ENCODE measurements around the gene LNX1. TPM values are rescaled to one million over a fixed set of nuclear protein-coding genes. Genes with fewer than 3 reads are reported as not detected.

Gene LNX1
- total RNA-seq, 1 donor from 2014 or later: 4.4 TPM

- Mint-ChIP-seq H3K27ac (ENCODE audit: unreplicated experiment) (no peak overlapping the region), H3K4me3 (ENCODE audit: unreplicated experiment) (no peak overlapping the region), H3K9me3 (ENCODE audit: unreplicated experiment) (no peaks in the 10 kb centered on the region), H3K4me1 (ENCODE audit: low read depth, unreplicated experiment) (peaks cover 4% of the 10 kb centered on the region), H3K27me3 (ENCODE audit: low read depth, unreplicated experiment) (no peaks in the 10 kb centered on the region), H3K36me3 (ENCODE audit: low read depth, unreplicated experiment) (no peaks in the 10 kb centered on the region)
- H3K4me1 ChIP-seq (ENCODE audit: insufficient read depth, low read length): no peaks in the 10 kb centered on the region
- no peaks in the 10 kb centered on the region for H3K36me3 ChIP-seq (ENCODE audit: insufficient read depth, low read length)
- peaks cover 7% of the 10 kb centered on the region for H3K27me3 ChIP-seq (ENCODE audit: insufficient read depth, low read length)
- H2AFZ ChIP-seq (ENCODE audit: low read depth, low read length): no peak overlapping the region
- no peaks in the 10 kb centered on the region for H3K79me2 ChIP-seq (ENCODE audit: insufficient read depth, low read length)
- H3K4me3 ChIP-seq (ENCODE audit: insufficient read depth, low read depth, low read length): no peak overlapping the region
- H3K9me3 ChIP-seq (ENCODE audit: insufficient read depth, low read depth, low read length): no peaks in the 10 kb centered on the region
- no peak for FAIRE-seq
- no peaks in the 10 kb centered on the region for H4K20me1 ChIP-seq (ENCODE audit: insufficient read depth, low read length)
- no peak overlapping the region for H3K27ac ChIP-seq (ENCODE audit: low read depth, low read length)
- TF ChIP-seq EZH2 (IDR thresholded peaks at IDR 0.05; ENCODE audit: insufficient read depth, low read length) (no peak), CTCF (IDR thresholded peaks at IDR 0.05; ENCODE audit: insufficient read depth, low read depth, low read length) (no peak)
- no peak overlapping the region for H3K4me2 ChIP-seq (ENCODE audit: low read length)
- no peak for DNase-seq (ENCODE audit: low read depth)
- no peak overlapping the region for H3K9ac ChIP-seq (ENCODE audit: low read length)
Measured at GRCh38 chr4:53520116-53520515, 71.2 kb downstream of the LNX1 start.

- no peak overlapping the region for H3K27ac ChIP-seq (ENCODE audit: low read depth, low read length)
- H3K27me3 ChIP-seq (ENCODE audit: insufficient read depth, low read length): peaks cover 7% of the 10 kb centered on the region
- no peak overlapping the region for H3K9ac ChIP-seq (ENCODE audit: low read length)
- FAIRE-seq (no peak), DNase-seq (ENCODE audit: low read depth) (no peak)
- no peak overlapping the region for H3K4me3 ChIP-seq (ENCODE audit: insufficient read depth, low read depth, low read length)
- H3K27ac Mint-ChIP-seq (ENCODE audit: unreplicated experiment): no peak overlapping the region
- no peak overlapping the region for H3K4me2 ChIP-seq (ENCODE audit: low read length)
- no peaks in the 10 kb centered on the region for H3K27me3 Mint-ChIP-seq (ENCODE audit: low read depth, unreplicated experiment)
- peaks cover 4% of the 10 kb centered on the region for H3K4me1 Mint-ChIP-seq (ENCODE audit: low read depth, unreplicated experiment)
- no peaks in the 10 kb centered on the region for H3K4me1 ChIP-seq (ENCODE audit: insufficient read depth, low read length)
- H3K36me3 ChIP-seq (ENCODE audit: insufficient read depth, low read length): no peaks in the 10 kb centered on the region
- H3K36me3 Mint-ChIP-seq (ENCODE audit: low read depth, unreplicated experiment): no peaks in the 10 kb centered on the region
- H3K9me3 ChIP-seq (ENCODE audit: insufficient read depth, low read depth, low read length): no peaks in the 10 kb centered on the region
- no peaks in the 10 kb centered on the region for H3K9me3 Mint-ChIP-seq (ENCODE audit: unreplicated experiment)
- no peak overlapping the region for H3K4me3 Mint-ChIP-seq (ENCODE audit: unreplicated experiment)
- no peaks in the 10 kb centered on the region for H3K79me2 ChIP-seq (ENCODE audit: insufficient read depth, low read length)
- no peaks in the 10 kb centered on the region for H4K20me1 ChIP-seq (ENCODE audit: insufficient read depth, low read length)
- H2AFZ ChIP-seq (ENCODE audit: low read depth, low read length): no peak overlapping the region
- no peak for TF ChIP-seq EZH2 (IDR thresholded peaks at IDR 0.05; ENCODE audit: insufficient read depth, low read length)
- no peak for TF ChIP-seq CTCF (IDR thresholded peaks at IDR 0.05; ENCODE audit: insufficient read depth, low read depth, low read length)
Measured at GRCh38 chr4:53518807-53519206, 72.5 kb downstream of the LNX1 start.

- H3K4me1 ChIP-seq (ENCODE audit: insufficient read depth, low read length): no peaks in the 10 kb centered on the region
- H3K79me2 ChIP-seq (ENCODE audit: insufficient read depth, low read length): no peaks in the 10 kb centered on the region
- Mint-ChIP-seq H3K27ac (ENCODE audit: unreplicated experiment) (no peak overlapping the region), H3K4me3 (ENCODE audit: unreplicated experiment) (no peak overlapping the region), H3K9me3 (ENCODE audit: unreplicated experiment) (peaks cover 4% of the 10 kb centered on the region), H3K4me1 (ENCODE audit: low read depth, unreplicated experiment) (peaks cover 1% of the 10 kb centered on the region), H3K27me3 (ENCODE audit: low read depth, unreplicated experiment) (no peaks in the 10 kb centered on the region), H3K36me3 (ENCODE audit: low read depth, unreplicated experiment) (no peaks in the 10 kb centered on the region)
- no peaks in the 10 kb centered on the region for H4K20me1 ChIP-seq (ENCODE audit: insufficient read depth, low read length)
- H3K9ac ChIP-seq (ENCODE audit: low read length): no peak overlapping the region
- no peak overlapping the region for H2AFZ ChIP-seq (ENCODE audit: low read depth, low read length)
- H3K4me2 ChIP-seq (ENCODE audit: low read length): no peak overlapping the region
- DNase-seq (ENCODE audit: low read depth) (peak; percentile 41), FAIRE-seq (no peak)
- TF ChIP-seq CTCF (IDR thresholded peaks at IDR 0.05; ENCODE audit: insufficient read depth, low read depth, low read length): no peak
- TF ChIP-seq EZH2 (IDR thresholded peaks at IDR 0.05; ENCODE audit: insufficient read depth, low read length): no peak
- no peaks in the 10 kb centered on the region for H3K9me3 ChIP-seq (ENCODE audit: insufficient read depth, low read depth, low read length)
- peaks cover 12% of the 10 kb centered on the region for H3K27me3 ChIP-seq (ENCODE audit: insufficient read depth, low read length)
- no peak overlapping the region for H3K27ac ChIP-seq (ENCODE audit: low read depth, low read length)
- no peaks in the 10 kb centered on the region for H3K36me3 ChIP-seq (ENCODE audit: insufficient read depth, low read length)
- H3K4me3 ChIP-seq (ENCODE audit: insufficient read depth, low read depth, low read length): no peak overlapping the region
Measured at GRCh38 chr4:53515076-53515475, 76.2 kb downstream of the LNX1 start.
